K562 (cell line): Measurements from ENCODE around the gene PI4KA. TPM values are rescaled to one million over a fixed set of nuclear protein-coding genes. Genes with fewer than 3 reads are reported as not detected.

Source experiments
- ATAC-seq: fragments of 200-7000 bp; cut with Tn5 transposase; 3 replicates; pipeline ENCODE4 v1.9.1; 2020; ENCODE audit warnings: moderate library complexity
- BruUV-seq: library from RNA; stranded (reverse); fragments of 400-500 nt; replicated peaks from 2 replicates; lab custom pipeline; 2021; lab: Mats Ljungman, UMichigan
- CTCF ChIA-PET: fragments of 300-600 bp; formaldehyde crosslinking; extraction: SDS; loops from one replicate; lab custom pipeline; 2021; ENCODE audit warnings: low intra/inter-chr PET ratio; lab: Yijun Ruan, JAX
- POLR2A ChIA-PET: fragments of 300-600, 350-650 bp; sonication (Branson Sonifier 250); formaldehyde crosslinking; extraction: SDS; loops from one replicate; lab custom pipeline; 2021; ENCODE audit warnings: antibody characterized with exemption, inconsistent platforms; lab: Yijun Ruan, JAX
- DNase-seq, 4 experiments: peaks; one replicate each; pipeline versions ENCODE4 v3.0.0 to v3.0.0-alpha.2; 2011 to 2018; ENCODE audit warnings: low spot score in 3 of 4, mixed read lengths in 3 of 4; ENCODE audit errors: extremely low read depth in 1 of 4
- FAIRE-seq: peaks from 2 replicates; lab custom pipeline; 2011; peaks lifted over from hg19 to GRCh38; lab: Jason Lieb, UNC
- H2AFZ ChIP-seq: 2 replicates; pipeline ENCODE4 v1.6.0; 2011; ENCODE audit warnings: low read depth, low read length, control low read depth, inconsistent platforms
- H3K27ac ChIP-seq: fragments of 200-600 bp; 3 replicates; pipeline ENCODE4 v1.8.0; 2011; ENCODE audit warnings: low read depth, mild to moderate bottlenecking, control low read depth, inconsistent platforms, low read length, moderate library complexity, mixed read lengths; ENCODE audit errors: extremely low read depth
- H3K27me3 ChIP-seq, 2 experiments: fragments of 300-600 bp in 1 of 2; 2 replicates in 1 of 2; 3 replicates in 1 of 2; pipeline versions ENCODE4 v1.6.0 to v1.8.0; 2011; ENCODE audit warnings: inconsistent platforms in 2 of 2, low read length in 2 of 2, mild to moderate bottlenecking in 1 of 2, mixed read lengths in 1 of 2, moderate library complexity in 1 of 2; ENCODE audit not compliant: control insufficient read depth in 2 of 2, insufficient read depth in 2 of 2
- H3K36me3 ChIP-seq: fragments of 300-600 bp; 3 replicates; pipeline ENCODE4 v1.8.0; 2011; ENCODE audit warnings: mild to moderate bottlenecking, low read length, inconsistent platforms; ENCODE audit not compliant: control insufficient read depth, insufficient read depth
- H3K4me1 ChIP-seq, 2 experiments: fragments of 200-600 bp in 1 of 2; replicated peaks in 1 of 2; 2 replicates in 1 of 2; 3 replicates in 1 of 2; pipeline versions ENCODE4 v1.5.1 to v1.8.0; 2011; ENCODE audit warnings: inconsistent platforms in 2 of 2, low read length in 2 of 2, mild to moderate bottlenecking in 1 of 2, mixed read lengths in 1 of 2, moderate library complexity in 1 of 2; ENCODE audit not compliant: control insufficient read depth in 2 of 2, insufficient read depth in 2 of 2
- H3K4me2 ChIP-seq: 2 replicates; pipeline ENCODE4 v1.6.1; 2011; ENCODE audit warnings: low read length, control low read depth, inconsistent platforms, mixed read lengths; ENCODE audit not compliant: insufficient read depth
- H3K4me3 ChIP-seq: fragments of 200-600 bp; sonication (generic), shearing (Covaris generic); 2 replicates; pipeline ENCODE4 v1.5.1; 2016; ENCODE audit warnings: control low read depth, inconsistent platforms
- H3K79me2 ChIP-seq: fragments of 200-600 bp; 3 replicates; pipeline ENCODE4 v1.8.0; 2011; ENCODE audit warnings: low read length, inconsistent platforms; ENCODE audit not compliant: control insufficient read depth, insufficient read depth
- H3K9ac ChIP-seq, 2 experiments: 2 replicates each; pipeline versions ENCODE4 v1.6.0 to v1.6.1; 2011; ENCODE audit warnings: low read depth in 2 of 2, low read length in 2 of 2, control low read depth in 1 of 2, inconsistent platforms in 1 of 2, mild to moderate bottlenecking in 1 of 2, mixed read lengths in 1 of 2; ENCODE audit not compliant: insufficient read depth in 1 of 2
- H3K9me1 ChIP-seq: one replicate; pipeline ENCODE4 v1.6.0; 2011; ENCODE audit warnings: inconsistent platforms, mild to moderate bottlenecking, low read length, moderate library complexity; ENCODE audit not compliant: control insufficient read depth, insufficient read depth
- H3K9me3 ChIP-seq: replicated peaks from 2 replicates; pipeline ENCODE4 v1.5.1; 2011; ENCODE audit warnings: low read depth, low read length, inconsistent platforms; ENCODE audit not compliant: control insufficient read depth, insufficient read depth
- H4K20me1 ChIP-seq: replicated peaks from 2 replicates; pipeline ENCODE4 v1.6.1; 2011; ENCODE audit warnings: low read length, inconsistent platforms, mixed read lengths; ENCODE audit not compliant: control insufficient read depth, insufficient read depth
- DDX20 ChIP-seq: fragments of 450-650 bp; IDR thresholded peaks from 2 replicates; pipeline ENCODE4 v1.6.1; 2016; ENCODE audit warnings: missing genetic modification characterization, low read depth, mild to moderate bottlenecking, missing compliant biosample characterization, moderate library complexity
- ELK1 ChIP-seq: sonication (generic); formaldehyde crosslinking; IDR thresholded peaks from 2 replicates; pipeline ENCODE4 v1.8.1; 2022; ENCODE audit warnings: missing genetic modification reagents
- ESRRA ChIP-seq: fragments of 450-650 bp; IDR thresholded peaks from 2 replicates; pipeline ENCODE4 v1.6.1; 2014; ENCODE audit warnings: low read depth, mild to moderate bottlenecking, moderate library complexity, borderline replicate concordance
- FOXJ2 ChIP-seq: fragments of 200-800 bp; sonication (Bioruptor generic); IDR thresholded peaks from 2 replicates; pipeline ENCODE4 v1.6.1; 2016; ENCODE audit warnings: missing genetic modification characterization, missing compliant biosample characterization
- NFXL1 ChIP-seq: fragments of 450-650 bp; formaldehyde crosslinking; IDR thresholded peaks from 2 replicates; pipeline ENCODE4 v1.4.0; 2021; ENCODE audit warnings: mild to moderate bottlenecking
- PTTG1 ChIP-seq: fragments of 450-650 bp; IDR thresholded peaks from 2 replicates; pipeline ENCODE4 v1.6.1; 2016; ENCODE audit warnings: low read depth, mild to moderate bottlenecking, missing genetic modification characterization, missing compliant biosample characterization
- TBL1XR1 ChIP-seq, 2 experiments: IDR thresholded peaks; 2 replicates each; pipeline ENCODE4 v1.6.1; 2012; ENCODE audit warnings: improper control_type of control experiment in 2 of 2, low read length in 2 of 2, mild to moderate bottlenecking in 1 of 2
- ZFP91 ChIP-seq: sonication (generic); formaldehyde crosslinking; IDR thresholded peaks from 2 replicates; pipeline ENCODE4 v1.8.0; 2022; ENCODE audit warnings: mild to moderate bottlenecking, missing genetic modification reagents
- ZHX1 ChIP-seq: fragments of 150-350 bp; conservative IDR thresholded peaks from 2 replicates; pipeline ENCODE4 v1.6.1; 2014; ENCODE audit warnings: low read length
- ZNF436 ChIP-seq: fragments of 250-450, 450-650 bp; sonication (Bioruptor Pico); formaldehyde crosslinking; IDR thresholded peaks from 2 replicates; pipeline ENCODE4 v1.7.0; 2020; ENCODE audit warnings: mild to moderate bottlenecking
- ZNF512 ChIP-seq: IDR thresholded peaks from 2 replicates; pipeline ENCODE4 v1.6.1; 2016; ENCODE audit warnings: missing genetic modification characterization, missing compliant biosample characterization
- ZNF707 ChIP-seq: fragments of 250-450 bp; sonication (Bioruptor Pico); conservative IDR thresholded peaks from 2 replicates; pipeline ENCODE4 v1.8.0; 2022; ENCODE audit warnings: inconsistent platforms, mild to moderate bottlenecking, moderate library complexity
- WGBS: fragments of 100-300 bp; shearing (Covaris generic); methylation state at CpG from one replicate; pipeline ENCODE4 v1.1.6; 2016; ENCODE audit warnings: low coverage, mixed read lengths; ENCODE audit not compliant: insufficient coverage; ENCODE audit errors: missing lambda C conversion rate; 5-methylcytosine and 5-hydroxymethylcytosine counted together
- in situ Hi-C: fragments of 300-500 bp; cut with MboI; formaldehyde crosslinking; loops from 4 replicates; pipeline ENCODE4 v1.15.0; 2018; ENCODE audit warnings: inconsistent platforms, mixed read lengths
- intact Hi-C: fragments of 100-400 bp; cut with micrococcal nuclease; formaldehyde crosslinking; loops from 2 replicates; pipeline ENCODE4 v1.14.2; 2022
- polyA plus RNA-seq, 8 experiments: library from polyadenylated mRNA; depleted of rRNA in 4 of 8; stranded (reverse) in 5 of 8; unstranded in 3 of 8; fragments of >200 nt; fragmentation: Nextera tagmentation in 2 of 8; fragmentation: Illumina TruSeq in 1 of 8; extraction: Ambion mirVana in 2 of 8; extraction: Trizol in 1 of 8; gene quantifications; 2 replicates each; pipeline versions ENCODE4 v1.2.1 to v1.2.3, GENCODE V29; 2011 to 2014; ENCODE audit warnings: inconsistent platforms in 1 of 8, missing spikeins in 1 of 8
- total RNA-seq, 7 experiments: library from RNA; depleted of rRNA in 6 of 7; stranded (reverse); fragments of >200 nt in 6 of 7; fragmentation: Illumina TruSeq in 2 of 7; extraction: Trizol in 2 of 7; gene quantifications; 2 replicates each; pipeline versions ENCODE4 v1.2.1 to v1.2.3, GENCODE V29; 2011 to 2021; ENCODE audit warnings: low replicate concordance in 1 of 7

PI4KA gene
- total and polyA plus RNA-seq, 9 of the 15 experiments (the other 6 are each of a cell fraction or from before 2014, with no cell fraction given): 7.3 to 187 (median 84.7) TPM

- TF ChIP-seq ZHX1 (no peak), NFXL1 (CRISPR knock-in tag) (0 out of 2 replicates have a peak, but pooled peaks have one; percentile 62), DDX20 (tag) (no peak), ZNF436 (0 out of 2 replicates have a peak, but pooled peaks have one; percentile 18)
Measured at GRCh38 chr22:20775342-20775895, 83.2 kb downstream of the PI4KA start (continued).

GRCh38 chr22:20774882-20775281 lies 83.7 kb downstream of the PI4KA start:
- no peaks in the 10 kb centered on the region for H3K79me2 ChIP-seq

More at GRCh38 chr22:20774882-20775281, 83.7 kb downstream of the PI4KA start:
- 89% methylated on average over 4 of the region's 4 CpGs for WGBS
- no peak overlapping the region for H3K9ac ChIP-seq
- BruUV-seq: no TSS peak
- no peak overlapping the region for H3K27ac ChIP-seq
- peaks cover 50% of the 10 kb centered on the region for H4K20me1 ChIP-seq
- no peak for ATAC-seq
- H3K27me3 ChIP-seq: no peaks in the 10 kb centered on the region
- no peaks in the 10 kb centered on the region for H3K9me3 ChIP-seq
- H3K4me2 ChIP-seq: no peak overlapping the region
- H2AFZ ChIP-seq: no peak overlapping the region
- POLR2A ChIA-PET: interaction anchor here (1.8 kb wide), 1 partner anchor 10 kb away, joined by 6 read pairs; no protein-coding TSS in a partner anchor
- FAIRE-seq: no peak
- no peak for DNase-seq
- in situ Hi-C loops (loop anchor here (25.0 kb wide), 2 partner anchors 362 to 1938 kb away; no protein-coding TSS in a partner anchor), intact Hi-C loops (loop anchor here (5.0 kb wide), 2 partner anchors 187 to 207 kb away; partner anchors contain the start of gene LZTR1)
- peaks cover 21 to 23% of the 10 kb centered on the region in 2 experiments for H3K4me1 ChIP-seq
- no peak overlapping the region for H3K4me3 ChIP-seq
- peaks cover 8% of the 10 kb centered on the region for H3K9me1 ChIP-seq
- CTCF ChIA-PET: interaction anchor here (0.7 kb wide), 2 partner anchors 118 to 188 kb away, joined by 3 to 7 read pairs; no protein-coding TSS in a partner anchor
- TF ChIP-seq ZNF512 (tag): peak; percentile 68; the same call in 1 of the 2 replicates
- TF ChIP-seq TBL1XR1 (IDR thresholded peaks at IDR 0.05; ENCODE audit: low read length in 2 of 2): 0 out of 4 replicates have a peak, but pooled peaks of 1 of the 2 experiments have one; percentile 5
- no peak for TF ChIP-seq ESRRA
- TF ChIP-seq PTTG1 (tag): 0 out of 2 replicates have a peak, but pooled peaks have one; percentile 15
- no peak for TF ChIP-seq ELK1 (CRISPR knock-in tag)
- TF ChIP-seq ZFP91 (CRISPR knock-in tag): 0 out of 2 replicates have a peak, but pooled peaks have one; percentile 56
- 0 out of 2 replicates have a peak, but pooled peaks have one; percentile 20 for TF ChIP-seq FOXJ2 (tag)
- 0 out of 2 replicates have a peak, but pooled peaks have one; percentile 25 for TF ChIP-seq ZNF707 (CRISPR knock-in tag)
- peaks cover 15% of the 10 kb centered on the region; the same call in 2 of the 3 replicates for H3K36me3 ChIP-seq
